Measurements from ENCODE around the gene ETNPPL.

- TF ChIP-seq USF2 (IDR thresholded peaks at IDR 0.05; ENCODE audit: low read depth, low read length), result no peak
- TF ChIP-seq, protein P1, sequence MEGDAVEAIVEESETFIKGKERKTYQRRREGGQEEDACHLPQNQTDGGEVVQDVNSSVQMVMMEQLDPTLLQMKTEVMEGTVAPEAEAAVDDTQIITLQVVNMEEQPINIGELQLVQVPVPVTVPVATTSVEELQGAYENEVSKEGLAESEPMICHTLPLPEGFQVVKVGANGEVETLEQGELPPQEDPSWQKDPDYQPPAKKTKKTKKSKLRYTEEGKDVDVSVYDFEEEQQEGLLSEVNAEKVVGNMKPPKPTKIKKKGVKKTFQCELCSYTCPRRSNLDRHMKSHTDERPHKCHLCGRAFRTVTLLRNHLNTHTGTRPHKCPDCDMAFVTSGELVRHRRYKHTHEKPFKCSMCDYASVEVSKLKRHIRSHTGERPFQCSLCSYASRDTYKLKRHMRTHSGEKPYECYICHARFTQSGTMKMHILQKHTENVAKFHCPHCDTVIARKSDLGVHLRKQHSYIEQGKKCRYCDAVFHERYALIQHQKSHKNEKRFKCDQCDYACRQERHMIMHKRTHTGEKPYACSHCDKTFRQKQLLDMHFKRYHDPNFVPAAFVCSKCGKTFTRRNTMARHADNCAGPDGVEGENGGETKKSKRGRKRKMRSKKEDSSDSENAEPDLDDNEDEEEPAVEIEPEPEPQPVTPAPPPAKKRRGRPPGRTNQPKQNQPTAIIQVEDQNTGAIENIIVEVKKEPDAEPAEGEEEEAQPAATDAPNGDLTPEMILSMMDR (conservative IDR thresholded peaks at IDR 0.05; ENCODE audit: low read depth, low read length), result no peak
- TF ChIP-seq MAFK (IDR thresholded peaks at IDR 0.05; ENCODE audit: low read depth, low read length), result peak; percentile 89
- no peak for TF ChIP-seq RFX5 (IDR thresholded peaks at IDR 0.05; ENCODE audit: low read depth, low read length)
- TF ChIP-seq RCOR1 (IDR thresholded peaks at IDR 0.05; ENCODE audit: insufficient replicate concordance, low read length), result no peak
- TF ChIP-seq POLR2A (IDR thresholded peaks at IDR 0.05; ENCODE audit: low read depth, low read length), result no peak
- no peak for TF ChIP-seq SMC3 (IDR thresholded peaks at IDR 0.05; ENCODE audit: low read depth, low read length)
- no peak for TF ChIP-seq CHD1 (IDR thresholded peaks at IDR 0.05; ENCODE audit: low read depth, low read length)
Observed at GRCh38 chr4:108738003-108738706, 24.7 kb downstream of the ETNPPL start.
